Esophagus muscularis mucosa (tissue), 4 donors: ENCODE results near the gene ERC2. TPM values are rescaled to one million over a fixed set of nuclear protein-coding genes. Genes with fewer than 3 reads are reported as not detected.

ENCODE experiments used
- DNase-seq: peaks from one replicate; pipeline ENCODE4 v3.0.0-alpha.2; 2017; ENCODE audit errors: extremely low spot score
- H3K27ac ChIP-seq, 4 donors: fragments of 200-600 bp; sonication (generic); replicated peaks in 1 of 4; 1 replicate in 3 of 4; 2 replicates in 1 of 4; pipeline ENCODE4 v1.5.1; 2016 to 2019; ENCODE audit warnings: mild to moderate bottlenecking in 1 of 4
- H3K27me3 ChIP-seq, 4 donors: fragments of 200-600 bp; sonication (generic); one replicate each; pipeline versions ENCODE4 v1.5.1 to v1.6.0; 2016 to 2019
- H3K36me3 ChIP-seq, 4 donors: fragments of 200-600 bp; sonication (generic); one replicate each; pipeline ENCODE4 v1.5.1; 2016 to 2019
- H3K4me1 ChIP-seq, 4 donors: fragments of 200-600 bp; sonication (generic); one replicate each; pipeline ENCODE4 v1.5.1; 2016 to 2019
- H3K4me3 ChIP-seq, 4 donors: fragments of 200-600 bp; sonication (generic); 1 replicate in 2 of 4; 2 replicates in 2 of 4; pipeline ENCODE4 v1.5.1; 2016 to 2019; ENCODE audit warnings: mild to moderate bottlenecking in 4 of 4, moderate library complexity in 1 of 4
- H3K9me3 ChIP-seq, 4 donors: fragments of 200-600 bp; sonication (generic); 1 replicate in 3 of 4; 2 replicates in 1 of 4; pipeline ENCODE4 v1.5.1; 2016 to 2019
- EP300 ChIP-seq: sonication (generic); formaldehyde crosslinking; IDR thresholded peaks from one replicate; pipeline ENCODE4 v1.6.1; 2017; ENCODE audit warnings: antibody characterized with exemption
- POLR2A ChIP-seq: fragments of 450-650 bp; IDR thresholded peaks from one replicate; pipeline ENCODE4 v1.6.1; 2017; ENCODE audit warnings: antibody characterized with exemption, moderate library complexity, mild to moderate bottlenecking, low read depth
- POLR2AphosphoS5 ChIP-seq, 2 donors: sonication (generic); formaldehyde crosslinking; IDR thresholded peaks; one replicate each; pipeline ENCODE4 v1.6.1; 2017; ENCODE audit warnings: antibody characterized with exemption in 2 of 2
- WGBS: methylation state at CpG from one replicate; pipeline ENCODE4 v1.1.5; 2018; 5-methylcytosine and 5-hydroxymethylcytosine counted together
- intact Hi-C: fragments of 100-400 bp; cut with DNase I; formaldehyde crosslinking; loops from one replicate; pipeline ENCODE4 v1.15.1; 2023
- total RNA-seq, 4 donors: library from RNA; depleted of rRNA; stranded (reverse); fragments of >200 nt; gene quantifications; one replicate each; pipeline versions ENCODE4 v1.1.0 to v1.2.1, GENCODE V29; 2016
- TF ChIP-seq, protein P1 (sequence below), 3 experiments: fragments of 200-600 bp in 2 of 3; fragments of 450-650 bp in 1 of 3; sonication (generic) in 2 of 3; IDR thresholded peaks; one replicate each; pipeline ENCODE4 v1.5.1; 2017 to 2019; ENCODE audit warnings: antibody characterized with exemption in 3 of 3, mild to moderate bottlenecking in 2 of 3, moderate library complexity in 1 of 3

The ERC2 gene
- total RNA-seq, 4 donors from 2014 or later = 0.42 to 2.0 (median 1.5) TPM

DNA sequence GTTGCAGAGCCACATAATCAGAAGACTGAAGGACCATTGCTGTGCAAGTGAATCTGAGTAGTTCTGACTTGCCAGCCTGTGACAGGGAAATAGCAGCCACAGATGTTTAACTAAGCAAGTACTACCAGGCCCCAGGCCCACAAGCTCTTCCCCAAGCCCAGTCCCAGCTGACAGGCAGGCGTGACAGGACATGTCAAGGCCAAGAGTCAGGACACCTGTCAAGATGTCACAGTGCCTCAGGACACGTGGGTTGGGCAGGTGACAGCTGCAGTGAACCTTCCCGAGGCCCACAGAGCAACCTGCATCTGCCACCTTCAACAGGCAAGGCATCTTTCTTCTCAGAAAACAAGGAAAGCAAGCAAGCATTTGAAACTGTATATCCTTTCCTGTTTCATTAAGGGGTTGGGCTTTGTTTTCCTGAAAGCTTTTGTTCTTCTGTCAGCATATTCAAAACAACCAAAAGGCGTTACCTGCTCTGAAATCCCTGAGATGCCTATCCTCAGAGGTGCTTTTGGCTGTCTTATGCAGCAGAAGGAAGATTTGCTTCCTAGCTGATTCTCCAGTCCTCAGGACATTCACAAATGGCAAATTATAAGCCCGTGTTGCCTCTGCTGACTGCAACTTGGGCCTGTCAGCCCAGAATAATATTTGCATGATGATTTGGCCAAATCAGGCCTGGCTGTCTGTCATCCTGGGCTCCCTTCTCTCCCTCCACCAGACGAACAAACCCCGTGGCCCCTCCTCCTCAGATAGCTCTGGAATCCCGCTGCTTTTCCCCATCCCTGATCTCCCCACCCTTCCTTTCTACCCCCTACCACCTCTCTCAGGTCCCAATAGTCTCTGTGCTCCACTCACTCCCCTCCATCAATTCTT lies 809.3 kb downstream of the ERC2 start:
- Histone ChIP-seq H3K4me3 (no peak overlapping the region), H3K36me3 (no peaks in the 10 kb centered on the region), H3K4me1 (peaks cover 0 to 14% (median 5%) of the 10 kb centered on the region in 4 donors), H3K9me3 (no peaks in the 10 kb centered on the region), H3K27me3 (no peaks in the 10 kb centered on the region), H3K27ac (no peak overlapping the region)
- TF ChIP-seq EP300 = no peak
- TF ChIP-seq, protein P1, sequence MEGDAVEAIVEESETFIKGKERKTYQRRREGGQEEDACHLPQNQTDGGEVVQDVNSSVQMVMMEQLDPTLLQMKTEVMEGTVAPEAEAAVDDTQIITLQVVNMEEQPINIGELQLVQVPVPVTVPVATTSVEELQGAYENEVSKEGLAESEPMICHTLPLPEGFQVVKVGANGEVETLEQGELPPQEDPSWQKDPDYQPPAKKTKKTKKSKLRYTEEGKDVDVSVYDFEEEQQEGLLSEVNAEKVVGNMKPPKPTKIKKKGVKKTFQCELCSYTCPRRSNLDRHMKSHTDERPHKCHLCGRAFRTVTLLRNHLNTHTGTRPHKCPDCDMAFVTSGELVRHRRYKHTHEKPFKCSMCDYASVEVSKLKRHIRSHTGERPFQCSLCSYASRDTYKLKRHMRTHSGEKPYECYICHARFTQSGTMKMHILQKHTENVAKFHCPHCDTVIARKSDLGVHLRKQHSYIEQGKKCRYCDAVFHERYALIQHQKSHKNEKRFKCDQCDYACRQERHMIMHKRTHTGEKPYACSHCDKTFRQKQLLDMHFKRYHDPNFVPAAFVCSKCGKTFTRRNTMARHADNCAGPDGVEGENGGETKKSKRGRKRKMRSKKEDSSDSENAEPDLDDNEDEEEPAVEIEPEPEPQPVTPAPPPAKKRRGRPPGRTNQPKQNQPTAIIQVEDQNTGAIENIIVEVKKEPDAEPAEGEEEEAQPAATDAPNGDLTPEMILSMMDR (IDR thresholded peaks at IDR 0.05) = no peak
- TF ChIP-seq POLR2AphosphoS5 (IDR thresholded peaks at IDR 0.05) = no peak
- TF ChIP-seq POLR2A = no peak
- DNase-seq = no peak
- 84% methylated on average over 8 of the region's 8 CpGs for WGBS
- intact Hi-C loops = no loop called here

DNA sequence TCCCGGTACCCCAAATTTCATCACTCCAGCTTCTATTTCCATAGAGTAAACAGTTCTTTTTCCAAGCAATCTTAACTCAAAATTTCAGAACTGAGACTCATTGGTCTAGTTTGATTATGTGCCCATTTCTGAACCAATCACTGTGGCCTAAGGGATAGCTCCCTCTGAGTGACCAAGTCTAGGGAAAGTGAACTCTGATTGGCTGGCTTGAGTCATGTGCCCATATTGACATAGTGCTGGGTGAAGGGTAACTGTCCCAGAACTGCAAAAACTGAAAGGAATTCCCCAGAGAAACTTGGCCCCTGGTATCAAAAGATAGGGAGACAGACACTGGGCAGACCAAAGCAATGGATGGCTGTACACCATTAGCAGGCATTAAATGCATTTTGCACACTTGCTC lies 810.0 kb downstream of the ERC2 start:
- Histone ChIP-seq H3K4me1 (peaks cover 0 to 14% (median 5%) of the 10 kb centered on the region in 4 donors), H3K9me3 (no peaks in the 10 kb centered on the region), H3K27ac (no peak overlapping the region), H3K36me3 (no peaks in the 10 kb centered on the region), H3K4me3 (no peak overlapping the region), H3K27me3 (no peaks in the 10 kb centered on the region)
- WGBS = 100% methylated on average over 1 of the region's 1 CpG
- intact Hi-C loops = no loop called here
- no peak for DNase-seq
- TF ChIP-seq, protein P1 (IDR thresholded peaks at IDR 0.05) = no peak
- no peak for TF ChIP-seq POLR2AphosphoS5 (IDR thresholded peaks at IDR 0.05)
- no peak for TF ChIP-seq EP300
- TF ChIP-seq POLR2A = no peak

DNA sequence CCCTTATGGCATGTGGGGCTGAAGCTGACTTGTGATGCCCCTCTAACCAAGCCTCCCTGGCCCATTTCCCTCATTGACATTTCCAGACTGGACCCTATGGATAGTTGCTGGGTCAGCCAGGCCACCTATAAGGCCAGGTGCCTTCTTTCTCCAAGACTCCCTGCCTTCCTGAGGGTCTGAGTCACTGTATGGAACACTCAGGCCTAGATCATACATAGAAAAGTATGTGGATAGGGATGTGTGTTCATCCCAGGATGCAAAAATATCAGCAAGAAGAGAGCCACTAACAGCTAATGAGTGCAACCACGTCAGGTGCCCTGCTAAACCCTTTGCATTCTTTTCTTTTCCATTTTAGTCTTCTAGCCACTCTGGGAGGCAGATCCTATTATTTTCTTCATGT lies 812.7 kb downstream of the ERC2 start:
- DNase-seq = no peak
- no peak overlapping the region for H3K4me3 ChIP-seq
- no peaks in the 10 kb centered on the region for H3K27me3 ChIP-seq
- H3K4me1 ChIP-seq = no peaks in the 10 kb centered on the region
- intact Hi-C loops = no loop called here
- H3K9me3 ChIP-seq = no peaks in the 10 kb centered on the region
- H3K27ac ChIP-seq = no peak overlapping the region
- TF ChIP-seq, protein P1 (IDR thresholded peaks at IDR 0.05) = no peak
- no peak for TF ChIP-seq POLR2AphosphoS5 (IDR thresholded peaks at IDR 0.05)
- no peak for TF ChIP-seq POLR2A
- no peak for TF ChIP-seq EP300
- 96% methylated on average over 1 of the region's 1 CpG for whole genome bisulfite sequencing
- H3K36me3 ChIP-seq = no peaks in the 10 kb centered on the region

DNA sequence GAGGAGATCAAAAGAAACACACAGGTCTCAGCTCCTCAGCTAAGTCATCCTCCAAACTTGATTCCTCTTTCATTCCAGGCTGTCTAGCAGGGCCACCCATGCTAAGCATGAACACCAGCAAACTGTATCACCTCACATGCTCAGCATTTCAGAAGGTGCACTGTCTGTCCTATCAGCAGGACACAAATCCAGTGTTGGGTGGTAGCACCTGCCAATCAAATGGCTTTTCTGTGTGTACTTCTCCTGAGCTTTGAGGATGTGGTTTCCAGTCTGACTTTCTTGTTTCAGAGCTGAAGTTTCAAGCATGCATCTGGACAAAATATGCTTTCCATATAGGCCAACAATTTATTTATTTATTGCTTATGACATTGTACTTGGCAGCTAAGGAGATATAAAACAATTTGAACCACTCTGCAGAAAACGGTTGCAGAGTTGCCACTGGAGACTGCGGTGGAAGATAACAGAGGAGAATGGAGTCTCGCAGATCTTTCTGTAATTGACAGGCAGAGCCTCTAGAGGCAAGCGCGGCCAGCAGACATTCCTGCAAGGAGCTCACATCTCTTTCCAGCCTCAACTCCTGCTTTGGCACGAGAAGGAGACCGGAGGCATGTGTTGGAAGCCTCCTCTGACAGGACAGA lies 814.0 kb downstream of the ERC2 start:
- DNase-seq = no peak
- no peaks in the 10 kb centered on the region for H3K9me3 ChIP-seq
- WGBS = 86% methylated on average over 7 of the region's 7 CpGs

More for the DNA sequence above, 814.0 kb downstream of the ERC2 start:
- H3K27me3 ChIP-seq = no peaks in the 10 kb centered on the region
- TF ChIP-seq POLR2AphosphoS5 (IDR thresholded peaks at IDR 0.05) = no peak
- no peak for TF ChIP-seq EP300
- TF ChIP-seq POLR2A = no peak
- TF ChIP-seq, protein P1 (IDR thresholded peaks at IDR 0.05) = no peak
- no peaks in the 10 kb centered on the region for H3K36me3 ChIP-seq
- no peak overlapping the region for H3K27ac ChIP-seq
- intact Hi-C loops = no loop called here
- no peak overlapping the region for H3K4me3 ChIP-seq
- no peaks in the 10 kb centered on the region for H3K4me1 ChIP-seq
